Omental fat pad (tissue), 4 donors: ENCODE data around the gene POP4. TPM values are rescaled to one million over a fixed set of nuclear protein-coding genes. Genes with fewer than 3 reads are reported as not detected.
"Not testable (repeated sequence)": the region's sequence is repeated elsewhere in the genome, so short reads cannot be mapped to it uniquely, and the experiment has no call there.

ENCODE experiments used
- ATAC-seq: fragments of 150-250 bp; one replicate; pipeline ENCODE4 v1.9.1; 2016; ENCODE audit warnings: mild to moderate bottlenecking, moderate library complexity; ENCODE audit not compliant: low FRiP score
- DNase-seq: peaks from one replicate; pipeline ENCODE4 v3.0.0-alpha.2; 2019; ENCODE audit warnings: low spot score
- total RNA-seq, 4 donors: library from RNA; depleted of rRNA; stranded (reverse); fragments of >200 nt; gene quantifications; one replicate each; pipeline ENCODE4 v1.1.0, GENCODE V29; 2016
- TF ChIP-seq, protein P1 (sequence below), 3 donors: fragments of 450-650 bp; IDR thresholded peaks; one replicate each; pipeline ENCODE4 v1.5.1; 2016 to 2017; ENCODE audit warnings: antibody characterized with exemption in 3 of 3, mild to moderate bottlenecking in 3 of 3, moderate library complexity in 2 of 3

Gene POP4
- total RNA-seq, 4 donors from 2014 or later, result 52.9 to 62.4 (median 55.0) TPM

DNA sequence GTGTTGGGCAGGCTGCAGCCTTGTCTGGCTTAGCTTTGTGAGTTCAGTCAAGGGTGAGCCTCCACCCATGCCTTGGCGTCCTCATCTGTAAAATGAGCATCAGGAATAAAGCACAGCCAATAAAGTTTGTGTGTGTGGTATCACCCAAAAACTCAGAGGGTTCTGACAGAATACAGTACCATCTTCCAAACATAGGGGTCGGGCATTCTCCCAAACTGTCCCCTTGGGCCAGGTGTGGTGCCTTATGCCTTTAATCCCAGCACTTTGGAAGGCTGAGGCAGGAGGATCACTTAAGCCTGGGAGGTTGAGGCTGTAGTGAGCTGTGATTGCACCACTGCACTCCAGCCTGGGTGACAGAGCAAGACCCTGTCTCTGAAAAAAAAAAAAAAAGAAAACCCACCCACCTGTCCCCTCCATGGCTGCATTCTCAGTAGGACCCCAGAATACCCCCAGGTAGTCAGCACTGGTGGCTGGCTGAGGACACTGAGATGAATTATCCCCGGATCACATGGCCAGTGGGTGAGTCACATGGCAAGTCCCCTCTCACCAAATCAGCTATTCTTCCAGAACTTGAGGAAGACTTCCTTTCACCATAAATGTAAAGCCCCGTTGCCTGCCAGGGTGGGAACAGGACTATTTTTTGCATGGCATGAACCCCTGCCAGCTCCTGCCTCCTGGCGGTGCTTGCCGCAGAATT, 18.6 kb downstream of the POP4 start:
- DNase-seq (no peak), ATAC-seq (no peak)
- TF ChIP-seq, protein P1, sequence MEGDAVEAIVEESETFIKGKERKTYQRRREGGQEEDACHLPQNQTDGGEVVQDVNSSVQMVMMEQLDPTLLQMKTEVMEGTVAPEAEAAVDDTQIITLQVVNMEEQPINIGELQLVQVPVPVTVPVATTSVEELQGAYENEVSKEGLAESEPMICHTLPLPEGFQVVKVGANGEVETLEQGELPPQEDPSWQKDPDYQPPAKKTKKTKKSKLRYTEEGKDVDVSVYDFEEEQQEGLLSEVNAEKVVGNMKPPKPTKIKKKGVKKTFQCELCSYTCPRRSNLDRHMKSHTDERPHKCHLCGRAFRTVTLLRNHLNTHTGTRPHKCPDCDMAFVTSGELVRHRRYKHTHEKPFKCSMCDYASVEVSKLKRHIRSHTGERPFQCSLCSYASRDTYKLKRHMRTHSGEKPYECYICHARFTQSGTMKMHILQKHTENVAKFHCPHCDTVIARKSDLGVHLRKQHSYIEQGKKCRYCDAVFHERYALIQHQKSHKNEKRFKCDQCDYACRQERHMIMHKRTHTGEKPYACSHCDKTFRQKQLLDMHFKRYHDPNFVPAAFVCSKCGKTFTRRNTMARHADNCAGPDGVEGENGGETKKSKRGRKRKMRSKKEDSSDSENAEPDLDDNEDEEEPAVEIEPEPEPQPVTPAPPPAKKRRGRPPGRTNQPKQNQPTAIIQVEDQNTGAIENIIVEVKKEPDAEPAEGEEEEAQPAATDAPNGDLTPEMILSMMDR (IDR thresholded peaks at IDR 0.05), result no peak

DNA sequence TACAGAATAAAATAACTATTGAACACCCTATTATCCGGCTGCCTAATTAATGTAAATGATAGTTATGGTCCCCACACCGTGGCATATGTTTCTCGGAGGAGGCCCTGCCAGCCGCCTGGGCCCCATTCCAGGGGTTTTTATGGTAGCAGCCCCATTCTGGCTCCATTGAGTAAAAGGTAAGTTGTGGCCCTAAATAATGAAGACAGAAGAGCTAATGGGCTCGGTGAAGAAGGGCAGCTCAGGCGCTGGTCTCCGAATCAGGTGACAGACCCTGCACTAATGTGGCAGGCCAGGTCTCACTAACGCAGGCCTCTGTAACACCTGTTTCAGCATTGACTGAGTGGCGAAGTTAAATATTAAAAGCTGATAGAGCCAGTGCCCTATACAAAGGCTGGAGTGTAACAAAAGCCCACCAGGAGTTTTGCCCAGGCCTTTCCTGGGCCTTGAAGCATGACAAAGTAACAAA, 19.1 kb downstream of the POP4 start:
- no peak for ATAC-seq
- no peak for DNase-seq
- TF ChIP-seq, protein P1 (IDR thresholded peaks at IDR 0.05), result no peak

DNA sequence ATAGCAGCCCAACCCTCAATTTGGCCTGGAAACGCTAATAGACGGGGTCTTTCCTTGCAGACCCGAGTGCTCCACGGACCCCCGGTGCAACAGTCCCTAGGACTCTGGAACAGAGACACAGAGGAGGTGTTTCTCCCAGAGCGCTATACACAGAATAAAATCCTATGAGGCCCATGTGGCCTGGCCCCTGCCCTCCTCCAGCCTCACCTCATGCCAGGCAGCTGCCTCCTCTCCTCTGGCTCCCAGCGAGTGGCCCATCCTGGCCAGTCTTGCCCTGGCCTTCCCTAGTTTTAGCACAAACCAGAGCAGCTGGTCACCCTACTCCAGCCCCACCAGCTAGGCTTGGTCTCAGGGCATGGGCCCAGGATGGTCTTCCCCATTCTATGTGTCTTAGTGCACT, 20.3 kb downstream of the POP4 start:
- ATAC-seq (no peak), DNase-seq (no peak)
- TF ChIP-seq, protein P1 (IDR thresholded peaks at IDR 0.05), result no peak

DNA sequence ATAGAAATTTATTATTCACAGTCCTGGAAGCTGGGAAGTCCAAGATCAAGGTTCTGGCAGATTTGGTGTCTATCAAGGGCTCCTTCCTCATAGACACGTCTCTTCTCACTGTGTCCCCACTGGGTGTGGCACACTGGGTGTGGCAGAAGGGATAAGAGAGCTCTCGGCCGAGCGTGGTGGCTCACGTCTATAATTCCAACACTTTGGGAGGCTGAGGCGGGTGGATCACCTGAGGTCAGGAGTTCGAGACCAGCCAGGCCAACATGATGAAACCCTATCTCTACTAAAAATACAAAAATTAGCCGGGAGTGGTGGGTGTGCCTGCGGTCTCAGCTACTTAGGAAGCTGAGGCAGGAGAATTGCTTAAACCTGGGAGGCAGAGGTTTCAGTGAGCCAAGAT, 20.7 kb downstream of the POP4 start:
- not testable (repeated sequence) for DNase-seq, ATAC-seq

DNA sequence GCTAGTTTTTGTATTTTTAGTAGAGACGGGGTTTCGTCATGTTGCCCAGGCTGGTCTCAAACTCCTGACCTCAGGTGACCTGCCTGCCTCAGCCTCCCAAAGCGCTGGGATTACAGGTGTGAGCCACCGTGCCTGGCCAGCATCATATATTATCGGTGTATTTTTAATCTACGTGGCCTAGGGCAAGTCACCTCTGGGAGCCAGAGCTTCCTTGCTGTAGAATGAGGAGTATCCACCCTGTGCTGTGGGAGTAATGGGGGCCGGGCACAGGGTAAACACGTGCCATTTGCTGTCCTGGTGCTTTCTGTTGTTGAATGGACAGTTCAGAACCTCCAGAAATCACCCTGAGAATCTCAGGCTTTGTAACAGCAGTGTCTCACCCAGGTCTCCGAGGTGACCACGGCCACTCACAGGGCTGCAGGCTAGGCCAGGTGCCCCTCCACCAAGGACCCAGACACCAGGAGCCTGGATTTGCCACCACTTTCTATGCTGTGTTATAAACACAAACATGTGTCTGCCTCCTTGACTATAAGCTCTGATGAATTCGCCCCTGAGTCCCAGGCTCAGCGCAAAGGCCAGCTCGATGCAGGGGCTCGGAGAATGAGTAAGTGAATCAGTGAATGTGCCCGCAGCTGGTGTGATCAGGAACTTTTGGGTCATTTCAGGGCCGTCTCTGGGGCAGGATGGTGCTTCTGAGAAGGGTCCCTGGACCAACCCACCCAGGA, 22.7 kb downstream of the POP4 start:
- TF ChIP-seq, protein P1 (IDR thresholded peaks at IDR 0.05), result no peak
- DNase-seq (no peak), ATAC-seq (no peak)

DNA sequence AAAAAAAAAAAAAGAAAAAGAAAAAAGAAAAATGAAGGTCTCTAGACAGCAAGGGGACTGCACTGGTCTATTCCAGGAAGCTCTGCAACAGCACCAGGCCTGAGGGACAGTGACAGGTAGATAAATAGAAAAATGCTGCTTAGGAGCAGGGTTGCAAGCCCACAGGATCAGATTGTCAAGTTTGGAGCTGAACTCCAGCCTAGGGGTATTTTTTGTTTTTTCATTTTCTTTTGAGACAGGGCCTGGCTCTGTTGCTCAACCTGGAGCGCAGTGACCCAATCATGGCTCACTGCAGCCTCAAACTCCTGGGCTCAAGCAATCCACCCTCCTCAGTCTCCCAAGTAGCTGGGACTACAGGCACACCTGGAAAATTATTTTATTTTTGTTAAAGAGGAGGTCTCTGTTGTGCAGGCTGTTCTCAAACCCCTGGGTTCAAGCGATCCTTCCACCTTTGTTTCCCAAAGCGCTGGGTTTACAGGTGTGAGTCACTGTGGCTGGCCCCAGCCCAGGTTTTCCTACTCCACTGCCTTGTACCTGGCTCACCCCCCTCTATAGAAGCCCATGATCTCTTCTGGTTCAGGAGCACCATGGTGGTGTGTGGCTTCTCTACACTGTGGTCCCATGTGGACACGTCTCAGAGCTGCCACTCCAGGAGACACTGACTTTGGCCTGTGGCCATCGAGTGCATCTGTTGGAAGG, 23.9 kb downstream of the POP4 start:
- TF ChIP-seq, protein P1 (IDR thresholded peaks at IDR 0.05), result no peak
- no peak for DNase-seq
- no peak for ATAC-seq

DNA sequence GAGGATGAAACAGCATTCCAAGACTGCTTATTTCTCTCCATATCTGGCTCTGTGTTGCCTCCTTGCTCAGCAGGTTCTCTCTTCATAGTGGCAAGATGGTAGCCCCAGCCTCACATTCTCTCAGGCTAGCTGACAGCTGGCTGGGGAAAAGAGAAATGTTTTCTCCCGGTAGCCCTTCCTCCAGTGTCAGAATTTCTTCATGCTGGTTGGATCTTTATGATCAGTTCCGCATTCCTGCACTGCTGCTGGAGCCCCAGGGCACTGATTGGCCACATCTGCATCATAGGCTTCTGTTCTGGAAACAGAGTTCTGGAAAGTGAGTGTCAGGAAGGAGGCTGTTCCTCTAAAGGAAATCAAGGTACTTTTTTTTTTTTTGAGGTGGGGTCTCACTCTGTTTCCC, 24.6 kb downstream of the POP4 start:
- DNase-seq (no peak), ATAC-seq (no peak)
- TF ChIP-seq, protein P1 (IDR thresholded peaks at IDR 0.05), result no peak
